ENCODE results near the gene GRAMD2A.

DNA sequence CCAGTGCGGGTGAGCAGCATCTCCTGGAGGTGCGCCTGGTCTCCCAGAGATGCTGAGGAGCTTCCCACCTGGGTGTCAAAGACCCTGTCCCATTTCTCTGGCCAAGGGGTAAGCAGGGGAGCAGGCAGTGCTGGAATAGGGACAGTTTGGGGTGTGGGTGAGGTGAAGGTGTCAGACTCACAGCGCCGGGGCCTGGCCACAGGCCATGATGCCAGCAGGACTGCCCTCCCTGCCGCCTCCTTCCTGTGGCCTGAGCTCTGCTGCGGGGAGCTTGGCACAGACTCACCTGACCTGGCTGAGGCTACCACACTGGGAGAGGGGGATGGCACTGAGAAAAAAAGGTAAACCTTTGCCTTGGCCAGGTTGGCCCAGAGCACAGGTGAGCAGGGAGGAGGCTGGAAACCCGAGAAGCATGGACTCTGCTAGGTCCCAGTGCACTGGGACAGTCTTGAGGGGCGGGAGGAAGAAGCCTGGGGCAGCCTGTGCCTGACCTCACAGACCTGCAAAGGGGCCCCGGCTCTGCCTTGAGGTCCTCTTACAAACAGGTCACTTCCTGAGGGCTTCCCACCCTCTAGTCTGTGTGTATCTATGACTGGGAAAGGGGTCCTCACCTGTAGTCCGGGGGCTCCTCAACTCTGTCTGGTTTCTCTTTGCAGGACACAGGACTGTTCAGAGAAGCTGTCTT, 28.2 kb downstream of the GRAMD2A start:
- TF ChIP-seq, protein P1, sequence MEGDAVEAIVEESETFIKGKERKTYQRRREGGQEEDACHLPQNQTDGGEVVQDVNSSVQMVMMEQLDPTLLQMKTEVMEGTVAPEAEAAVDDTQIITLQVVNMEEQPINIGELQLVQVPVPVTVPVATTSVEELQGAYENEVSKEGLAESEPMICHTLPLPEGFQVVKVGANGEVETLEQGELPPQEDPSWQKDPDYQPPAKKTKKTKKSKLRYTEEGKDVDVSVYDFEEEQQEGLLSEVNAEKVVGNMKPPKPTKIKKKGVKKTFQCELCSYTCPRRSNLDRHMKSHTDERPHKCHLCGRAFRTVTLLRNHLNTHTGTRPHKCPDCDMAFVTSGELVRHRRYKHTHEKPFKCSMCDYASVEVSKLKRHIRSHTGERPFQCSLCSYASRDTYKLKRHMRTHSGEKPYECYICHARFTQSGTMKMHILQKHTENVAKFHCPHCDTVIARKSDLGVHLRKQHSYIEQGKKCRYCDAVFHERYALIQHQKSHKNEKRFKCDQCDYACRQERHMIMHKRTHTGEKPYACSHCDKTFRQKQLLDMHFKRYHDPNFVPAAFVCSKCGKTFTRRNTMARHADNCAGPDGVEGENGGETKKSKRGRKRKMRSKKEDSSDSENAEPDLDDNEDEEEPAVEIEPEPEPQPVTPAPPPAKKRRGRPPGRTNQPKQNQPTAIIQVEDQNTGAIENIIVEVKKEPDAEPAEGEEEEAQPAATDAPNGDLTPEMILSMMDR (IDR thresholded peaks at IDR 0.05; ENCODE audit: low read length) = no peak
- no peak for TF ChIP-seq EZH2 (IDR thresholded peaks at IDR 0.05; ENCODE audit: borderline replicate concordance, low read length)
